HCT116 (cell line): ENCODE data around the gene CXCR2. TPM values are rescaled to one million over a fixed set of nuclear protein-coding genes. Genes with fewer than 3 reads are reported as not detected.

Source experiments
- ATAC-seq: fragments of 200-7000 bp; cut with Tn5 transposase; 2 replicates; pipeline ENCODE4 v1.9.1; 2020; ENCODE audit warnings: mild to moderate bottlenecking, moderate library complexity
- BruUV-seq: library from RNA; stranded (reverse); fragments of 400-500 nt; replicated peaks from 2 replicates; lab custom pipeline; 2021; lab: Mats Ljungman, UMichigan
- CTCF ChIA-PET: fragments of 300-600 bp; sonication (Branson Sonifier 250); formaldehyde crosslinking; loops from one replicate; lab custom pipeline; 2021; ENCODE audit warnings: antibody characterized with exemption; lab: Charles Lee
- POLR2A ChIA-PET: fragments of 300-600, 350-600 bp; sonication (Branson Sonifier 250); formaldehyde crosslinking; loops from one replicate; lab custom pipeline; 2021; ENCODE audit warnings: antibody characterized with exemption; lab: Charles Lee
- RAD21 ChIA-PET, 2 experiments: fragments of 300-600 bp; sonication (Branson Sonifier 250); formaldehyde crosslinking; loops; one replicate each; lab custom pipeline; 2023; ENCODE audit warnings: low total read pairs in 2 of 2; ENCODE audit not compliant: uncharacterized antibody in 2 of 2, unreplicated experiment in 2 of 2, low non-redundant PET in 1 of 2; lab: Charles Lee
- DNase-seq: peaks from one replicate; pipeline ENCODE4 v3.0.0-alpha.2; 2010; ENCODE audit warnings: low read depth, low spot score
- H2AFZ ChIP-seq: fragments of 200-600 bp; shearing (Covaris generic), sonication (generic); 2 replicates; pipeline ENCODE4 v1.6.1; 2017; ENCODE audit warnings: low read depth, mixed run types, mixed read lengths, antibody characterized with exemption, low read length; ENCODE audit not compliant: poor library complexity, severe bottlenecking
- H3K27ac ChIP-seq: 2 replicates; pipeline ENCODE4 v1.5.1; 2012; ENCODE audit warnings: low read depth, low read length
- H3K27me3 ChIP-seq: fragments of 200-600 bp; sonication (generic); 2 replicates; pipeline ENCODE4 v1.6.1; 2016; ENCODE audit warnings: mixed run types, low read length, mixed read lengths; ENCODE audit not compliant: insufficient read depth
- H3K36me3 ChIP-seq, 2 experiments: fragments of 200-500 bp in 1 of 2; fragments of 200-600 bp in 1 of 2; sonication (Bioruptor generic) in 1 of 2; sonication (generic) in 1 of 2; 2 replicates each; pipeline versions ENCODE4 v1.5.1 to v1.6.1; 2014 to 2016; ENCODE audit warnings: low read length in 2 of 2, inconsistent platforms in 1 of 2, mixed read lengths in 1 of 2, mixed run types in 1 of 2; ENCODE audit not compliant: insufficient read depth in 2 of 2, control insufficient read depth in 1 of 2
- H3K4me1 ChIP-seq, 2 experiments: fragments of 200-600 bp in 1 of 2; sonication (generic) in 1 of 2; 2 replicates each; pipeline versions ENCODE4 v1.5.1 to v1.6.1; 2012 to 2017; ENCODE audit warnings: low read length in 2 of 2, inconsistent platforms in 1 of 2, mild to moderate bottlenecking in 1 of 2, mixed read lengths in 1 of 2, mixed run types in 1 of 2, moderate library complexity in 1 of 2; ENCODE audit not compliant: insufficient read depth in 2 of 2, control insufficient read depth in 1 of 2
- H3K4me2 ChIP-seq: fragments of 200-600 bp; sonication (generic); 2 replicates; pipeline ENCODE4 v1.6.1; 2017; ENCODE audit warnings: mixed run types, low read length, mixed read lengths
- H3K4me3 ChIP-seq, 2 experiments: fragments of 200-600 bp in 1 of 2; sonication (generic) in 1 of 2; replicated peaks in 1 of 2; 2 replicates each; pipeline ENCODE4 v1.5.1; 2011 to 2016; ENCODE audit warnings: low read length in 2 of 2, control low read depth in 1 of 2, low read depth in 1 of 2, mild to moderate bottlenecking in 1 of 2, mixed read lengths in 1 of 2, mixed run types in 1 of 2
- H3K79me2 ChIP-seq: fragments of 200-600 bp; sonication (generic); 2 replicates; pipeline ENCODE4 v1.6.1; 2017; ENCODE audit warnings: mild to moderate bottlenecking, mixed run types, low read length, moderate library complexity, mixed read lengths; ENCODE audit not compliant: insufficient read depth
- H3K9ac ChIP-seq: fragments of 200-600 bp; sonication (generic); 2 replicates; pipeline ENCODE4 v1.6.1; 2016; ENCODE audit warnings: low read length, mixed read lengths
- H3K9me2 ChIP-seq: fragments of 200-600 bp; sonication (generic), shearing (Covaris generic); 2 replicates; pipeline ENCODE4 v1.6.1; 2017; ENCODE audit warnings: mixed run types, mild to moderate bottlenecking, moderate library complexity; ENCODE audit not compliant: insufficient read depth
- H3K9me3 ChIP-seq, 2 experiments: fragments of 200-500 bp in 1 of 2; fragments of 200-600 bp in 1 of 2; sonication (Bioruptor generic) in 1 of 2; sonication (generic) in 1 of 2; 2 replicates each; pipeline ENCODE4 v1.6.1; 2014 to 2017; ENCODE audit warnings: low read length in 2 of 2, mixed read lengths in 2 of 2, inconsistent platforms in 1 of 2, low read depth in 1 of 2, mild to moderate bottlenecking in 1 of 2, mixed run types in 1 of 2, moderate library complexity in 1 of 2; ENCODE audit not compliant: control insufficient read depth in 1 of 2, insufficient read depth in 1 of 2
- H4K20me1 ChIP-seq: fragments of 200-600 bp; sonication (generic), shearing (Covaris generic); 2 replicates; pipeline ENCODE4 v1.6.1; 2017; ENCODE audit warnings: mixed run types, mild to moderate bottlenecking, moderate library complexity; ENCODE audit not compliant: insufficient read depth
- CEBPB ChIP-seq: IDR thresholded peaks from 2 replicates; pipeline ENCODE4 v1.6.1; 2012; ENCODE audit warnings: low read depth
- CTCF ChIP-seq, 3 experiments: fragments of 200-600 bp in 1 of 3; sonication (generic) in 1 of 3; IDR thresholded peaks in 2 of 3; conservative IDR thresholded peaks in 1 of 3; 2 replicates each; pipeline ENCODE4 v1.5.1; 2012 to 2017; ENCODE audit warnings: low read depth in 2 of 3, low read length in 2 of 3, antibody characterized with exemption in 1 of 3, borderline replicate concordance in 1 of 3, control low read depth in 1 of 3, mild to moderate bottlenecking in 1 of 3, mixed read lengths in 1 of 3, mixed run types in 1 of 3, moderate library complexity in 1 of 3; ENCODE audit not compliant: insufficient read depth in 1 of 3
- ELF1 ChIP-seq: IDR thresholded peaks from 2 replicates; pipeline ENCODE4 v1.6.1; 2012; ENCODE audit warnings: low read depth, borderline replicate concordance
- EZH2phosphoT487 ChIP-seq: fragments of 200-600 bp; IDR thresholded peaks from 2 replicates; pipeline ENCODE4 v1.6.1; 2018; ENCODE audit warnings: antibody characterized with exemption, borderline replicate concordance
- FOSL1 ChIP-seq: IDR thresholded peaks from 2 replicates; pipeline ENCODE4 v1.6.1; 2012; ENCODE audit warnings: low read depth
- JUND ChIP-seq: IDR thresholded peaks from 2 replicates; pipeline ENCODE4 v1.6.1; 2012
- POLR2AphosphoS5 ChIP-seq: IDR thresholded peaks from 2 replicates; pipeline ENCODE4 v1.6.1; 2011; ENCODE audit warnings: mild to moderate bottlenecking, low read depth, low read length, moderate library complexity
- RAD21 ChIP-seq: IDR thresholded peaks from 2 replicates; pipeline ENCODE4 v1.6.1; 2012; ENCODE audit warnings: low read depth, mild to moderate bottlenecking
- SIN3A ChIP-seq: IDR thresholded peaks from 2 replicates; pipeline ENCODE4 v1.6.1; 2012; ENCODE audit warnings: low read depth
- SP1 ChIP-seq: IDR thresholded peaks from 2 replicates; pipeline ENCODE4 v1.6.1; 2012; ENCODE audit warnings: low read depth
- ZFX ChIP-seq: fragments of 450-650 bp; IDR thresholded peaks from 2 replicates; pipeline ENCODE4 v1.6.1; 2017
- ZNF274 ChIP-seq: fragments of 200-500 bp; sonication (Bioruptor generic); IDR thresholded peaks from 2 replicates; pipeline ENCODE4 v1.6.1; 2014; ENCODE audit warnings: mild to moderate bottlenecking, low read depth, low read length, inconsistent platforms
- intact Hi-C: fragments of 100-400 bp; cut with micrococcal nuclease; formaldehyde crosslinking; loops from 2 replicates; pipeline ENCODE4 v1.10.0; 2022
- total RNA-seq: library from RNA; stranded (reverse); gene quantifications from one replicate; pipeline ENCODE4 v1.2.1, GENCODE V29; 2021; ENCODE audit not compliant: unreplicated experiment
- TF ChIP-seq, protein P1 (sequence below): IDR thresholded peaks from 2 replicates; pipeline ENCODE4 v1.6.1; 2012; ENCODE audit warnings: low read depth
- TF ChIP-seq, protein P2 (sequence below): IDR thresholded peaks from 2 replicates; pipeline ENCODE4 v1.6.1; 2011; ENCODE audit warnings: mild to moderate bottlenecking, low read length, moderate library complexity; ENCODE audit not compliant: insufficient replicate concordance; ENCODE audit errors: extremely low read depth

Gene CXCR2
- total RNA-seq, 1 experiment from 2014 or later = 0.15 TPM

DNA sequence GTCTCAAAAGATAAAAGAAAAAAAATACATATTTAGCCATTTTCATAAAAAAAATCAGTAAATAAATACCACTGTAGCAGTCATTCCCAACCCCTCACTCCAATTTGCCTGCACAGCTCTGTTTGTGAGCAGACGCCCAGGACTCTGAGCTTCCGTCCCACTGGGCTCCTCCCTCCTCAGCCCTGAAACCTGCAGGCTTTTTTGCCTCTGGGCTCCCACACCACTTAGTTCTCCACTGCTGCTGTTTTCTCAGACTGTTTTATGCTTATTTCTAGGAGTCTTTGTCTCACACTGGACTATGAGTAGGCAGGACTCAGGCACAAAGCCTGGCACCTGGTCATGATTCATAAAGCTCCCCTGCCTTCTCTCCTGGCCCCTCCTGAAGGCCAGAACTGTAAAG, 47.0 kb downstream of the CXCR2 start:
- H3K79me2 ChIP-seq = no peaks in the 10 kb centered on the region
- RAD21 ChIA-PET = no interaction called here
- TF ChIP-seq JUND (no peak), FOSL1 (no peak), CTCF (IDR thresholded peaks at IDR 0.05 in 2 of 3, conservative IDR thresholded peaks at IDR 0.05 in 1 of 3; ENCODE audit: borderline replicate concordance in 1 of 3, insufficient read depth in 1 of 3, low read depth in 2 of 3, low read length in 2 of 3) (no peak), RAD21 (no peak), ZFX (no peak), ELF1 (no peak), SIN3A (no peak), EZH2phosphoT487 (no peak), POLR2AphosphoS5 (no peak), SP1 (no peak), CEBPB (no peak), ZNF274 (no peak)
- TF ChIP-seq, protein P1, sequence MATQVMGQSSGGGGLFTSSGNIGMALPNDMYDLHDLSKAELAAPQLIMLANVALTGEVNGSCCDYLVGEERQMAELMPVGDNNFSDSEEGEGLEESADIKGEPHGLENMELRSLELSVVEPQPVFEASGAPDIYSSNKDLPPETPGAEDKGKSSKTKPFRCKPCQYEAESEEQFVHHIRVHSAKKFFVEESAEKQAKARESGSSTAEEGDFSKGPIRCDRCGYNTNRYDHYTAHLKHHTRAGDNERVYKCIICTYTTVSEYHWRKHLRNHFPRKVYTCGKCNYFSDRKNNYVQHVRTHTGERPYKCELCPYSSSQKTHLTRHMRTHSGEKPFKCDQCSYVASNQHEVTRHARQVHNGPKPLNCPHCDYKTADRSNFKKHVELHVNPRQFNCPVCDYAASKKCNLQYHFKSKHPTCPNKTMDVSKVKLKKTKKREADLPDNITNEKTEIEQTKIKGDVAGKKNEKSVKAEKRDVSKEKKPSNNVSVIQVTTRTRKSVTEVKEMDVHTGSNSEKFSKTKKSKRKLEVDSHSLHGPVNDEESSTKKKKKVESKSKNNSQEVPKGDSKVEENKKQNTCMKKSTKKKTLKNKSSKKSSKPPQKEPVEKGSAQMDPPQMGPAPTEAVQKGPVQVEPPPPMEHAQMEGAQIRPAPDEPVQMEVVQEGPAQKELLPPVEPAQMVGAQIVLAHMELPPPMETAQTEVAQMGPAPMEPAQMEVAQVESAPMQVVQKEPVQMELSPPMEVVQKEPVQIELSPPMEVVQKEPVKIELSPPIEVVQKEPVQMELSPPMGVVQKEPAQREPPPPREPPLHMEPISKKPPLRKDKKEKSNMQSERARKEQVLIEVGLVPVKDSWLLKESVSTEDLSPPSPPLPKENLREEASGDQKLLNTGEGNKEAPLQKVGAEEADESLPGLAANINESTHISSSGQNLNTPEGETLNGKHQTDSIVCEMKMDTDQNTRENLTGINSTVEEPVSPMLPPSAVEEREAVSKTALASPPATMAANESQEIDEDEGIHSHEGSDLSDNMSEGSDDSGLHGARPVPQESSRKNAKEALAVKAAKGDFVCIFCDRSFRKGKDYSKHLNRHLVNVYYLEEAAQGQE = no peak
- TF ChIP-seq, protein P2, sequence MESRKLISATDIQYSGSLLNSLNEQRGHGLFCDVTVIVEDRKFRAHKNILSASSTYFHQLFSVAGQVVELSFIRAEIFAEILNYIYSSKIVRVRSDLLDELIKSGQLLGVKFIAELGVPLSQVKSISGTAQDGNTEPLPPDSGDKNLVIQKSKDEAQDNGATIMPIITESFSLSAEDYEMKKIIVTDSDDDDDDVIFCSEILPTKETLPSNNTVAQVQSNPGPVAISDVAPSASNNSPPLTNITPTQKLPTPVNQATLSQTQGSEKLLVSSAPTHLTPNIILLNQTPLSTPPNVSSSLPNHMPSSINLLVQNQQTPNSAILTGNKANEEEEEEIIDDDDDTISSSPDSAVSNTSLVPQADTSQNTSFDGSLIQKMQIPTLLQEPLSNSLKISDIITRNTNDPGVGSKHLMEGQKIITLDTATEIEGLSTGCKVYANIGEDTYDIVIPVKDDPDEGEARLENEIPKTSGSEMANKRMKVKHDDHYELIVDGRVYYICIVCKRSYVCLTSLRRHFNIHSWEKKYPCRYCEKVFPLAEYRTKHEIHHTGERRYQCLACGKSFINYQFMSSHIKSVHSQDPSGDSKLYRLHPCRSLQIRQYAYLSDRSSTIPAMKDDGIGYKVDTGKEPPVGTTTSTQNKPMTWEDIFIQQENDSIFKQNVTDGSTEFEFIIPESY = no peak
- TF ChIP-seq, all 23 proteins: peak for 0
- no peaks in the 10 kb centered on the region for H3K9me3 ChIP-seq
- intact Hi-C loops = no loop called here
- H3K9me2 ChIP-seq = no peaks in the 10 kb centered on the region
- H3K36me3 ChIP-seq = no peaks in the 10 kb centered on the region
- no peak overlapping the region for H3K4me3 ChIP-seq
- ATAC-seq (no peak), DNase-seq (no peak)
- H2AFZ ChIP-seq = no peak overlapping the region
- H3K4me2 ChIP-seq = no peak overlapping the region
- no peaks in the 10 kb centered on the region for H3K4me1 ChIP-seq
- no peaks in the 10 kb centered on the region for H3K27me3 ChIP-seq
- no peak overlapping the region for H3K27ac ChIP-seq
- ChIA-PET POLR2A (no interaction called here), CTCF (no interaction called here)
- no TSS peak for BruUV-seq
- H4K20me1 ChIP-seq = no peaks in the 10 kb centered on the region
- no peak overlapping the region for H3K9ac ChIP-seq
